D721Med (cell line): ENCODE data around the gene TRIM62.

Experiments used
- DNase-seq: peaks from one replicate; pipeline ENCODE4 v3.0.0; 2011; ENCODE audit warnings: low spot score; ENCODE audit not compliant: insufficient read length
- FAIRE-seq: peaks from 2 replicates; lab custom pipeline; 2011; peaks lifted over from hg19 to GRCh38; lab: Jason Lieb, UNC
- TF ChIP-seq, protein P1 (sequence below): IDR thresholded peaks from 2 replicates; pipeline ENCODE4 v1.5.1; 2012; ENCODE audit warnings: mild to moderate bottlenecking, control low read depth; ENCODE audit not compliant: insufficient read depth; ENCODE audit errors: missing control alignments

The TRIM62 gene

DNA sequence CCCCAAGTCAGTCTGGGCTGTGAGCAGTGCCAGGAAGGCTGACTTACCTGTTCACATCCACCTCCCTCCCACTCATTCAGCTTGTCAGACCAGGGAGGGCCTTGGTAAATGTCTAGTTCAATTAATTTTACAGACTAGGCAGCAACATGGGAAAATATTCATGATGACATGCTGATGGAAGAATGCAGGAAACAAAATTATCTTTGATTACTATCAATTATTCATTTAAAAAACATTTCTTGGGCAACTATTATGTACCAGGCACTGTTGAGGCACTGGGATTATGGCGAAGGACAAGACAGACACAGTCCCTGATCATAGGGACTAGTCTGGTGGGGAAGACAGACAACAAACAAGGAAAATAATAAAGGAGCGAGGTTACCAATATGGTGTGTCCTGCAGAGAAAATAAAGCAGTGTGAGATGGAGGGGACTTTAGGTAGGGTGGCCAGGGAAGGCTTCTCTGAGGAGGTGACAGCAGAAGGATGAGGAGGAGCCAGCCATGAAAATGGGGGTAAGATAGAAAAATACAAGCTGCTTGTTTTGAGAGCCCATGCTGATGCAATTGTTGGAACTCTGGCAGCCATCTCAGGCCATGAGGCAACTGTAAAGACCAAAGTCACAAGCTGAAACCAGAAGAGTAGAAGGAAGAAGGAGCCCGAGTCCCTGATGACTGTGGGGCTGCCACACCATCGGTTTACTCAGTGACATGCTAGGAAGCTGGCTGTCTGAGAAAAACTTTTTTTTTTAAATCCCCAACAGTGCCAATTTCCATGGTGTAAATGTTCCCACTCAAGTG is 14.0 kb downstream of the TRIM62 start:
- FAIRE-seq (no peak), DNase-seq (no peak)
- TF ChIP-seq, protein P1, sequence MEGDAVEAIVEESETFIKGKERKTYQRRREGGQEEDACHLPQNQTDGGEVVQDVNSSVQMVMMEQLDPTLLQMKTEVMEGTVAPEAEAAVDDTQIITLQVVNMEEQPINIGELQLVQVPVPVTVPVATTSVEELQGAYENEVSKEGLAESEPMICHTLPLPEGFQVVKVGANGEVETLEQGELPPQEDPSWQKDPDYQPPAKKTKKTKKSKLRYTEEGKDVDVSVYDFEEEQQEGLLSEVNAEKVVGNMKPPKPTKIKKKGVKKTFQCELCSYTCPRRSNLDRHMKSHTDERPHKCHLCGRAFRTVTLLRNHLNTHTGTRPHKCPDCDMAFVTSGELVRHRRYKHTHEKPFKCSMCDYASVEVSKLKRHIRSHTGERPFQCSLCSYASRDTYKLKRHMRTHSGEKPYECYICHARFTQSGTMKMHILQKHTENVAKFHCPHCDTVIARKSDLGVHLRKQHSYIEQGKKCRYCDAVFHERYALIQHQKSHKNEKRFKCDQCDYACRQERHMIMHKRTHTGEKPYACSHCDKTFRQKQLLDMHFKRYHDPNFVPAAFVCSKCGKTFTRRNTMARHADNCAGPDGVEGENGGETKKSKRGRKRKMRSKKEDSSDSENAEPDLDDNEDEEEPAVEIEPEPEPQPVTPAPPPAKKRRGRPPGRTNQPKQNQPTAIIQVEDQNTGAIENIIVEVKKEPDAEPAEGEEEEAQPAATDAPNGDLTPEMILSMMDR, result no peak

DNA sequence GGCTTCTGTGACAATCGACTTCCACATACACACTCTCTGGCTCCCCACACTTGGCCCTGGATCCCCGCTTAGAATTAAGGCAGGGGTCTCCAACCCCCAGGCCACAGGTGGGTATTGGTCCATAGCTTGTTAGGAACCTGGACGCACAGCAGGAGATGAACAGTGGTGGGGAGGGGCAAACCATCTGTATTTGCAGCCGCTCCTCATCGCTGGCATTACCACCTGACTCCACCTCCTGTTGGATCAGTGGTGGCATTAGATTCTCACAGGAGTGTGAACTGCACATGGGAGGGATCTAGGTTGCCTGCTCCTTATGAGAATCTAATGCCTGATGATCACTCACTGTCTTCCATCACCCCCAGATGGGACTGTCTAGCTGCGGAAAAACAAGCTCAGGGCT is 16.0 kb downstream of the TRIM62 start:
- TF ChIP-seq, protein P1, result no peak
- DNase-seq (no peak), FAIRE-seq (no peak)

DNA sequence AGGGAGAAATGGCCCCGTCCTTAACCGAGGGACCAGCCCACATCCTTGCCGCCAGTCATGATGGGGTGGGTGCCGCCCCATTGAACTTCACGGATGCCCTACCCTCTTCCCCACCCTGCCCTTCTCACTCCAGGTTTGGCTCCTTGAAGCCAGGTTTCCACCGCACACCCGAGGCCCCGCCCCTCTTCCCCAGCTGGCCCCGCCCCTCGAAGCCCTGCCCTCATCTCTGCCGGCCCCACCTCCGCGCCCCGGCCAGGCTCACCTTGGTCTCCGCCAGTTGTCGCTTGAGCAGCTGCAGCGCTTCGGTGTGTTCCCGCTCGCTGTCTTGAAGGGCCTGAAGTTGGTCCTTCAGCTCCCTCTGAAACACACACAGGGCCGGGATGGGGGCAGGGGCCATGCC is 16.6 kb downstream of the TRIM62 start:
- TF ChIP-seq, protein P1, result no peak
- no peak for DNase-seq

DNA sequence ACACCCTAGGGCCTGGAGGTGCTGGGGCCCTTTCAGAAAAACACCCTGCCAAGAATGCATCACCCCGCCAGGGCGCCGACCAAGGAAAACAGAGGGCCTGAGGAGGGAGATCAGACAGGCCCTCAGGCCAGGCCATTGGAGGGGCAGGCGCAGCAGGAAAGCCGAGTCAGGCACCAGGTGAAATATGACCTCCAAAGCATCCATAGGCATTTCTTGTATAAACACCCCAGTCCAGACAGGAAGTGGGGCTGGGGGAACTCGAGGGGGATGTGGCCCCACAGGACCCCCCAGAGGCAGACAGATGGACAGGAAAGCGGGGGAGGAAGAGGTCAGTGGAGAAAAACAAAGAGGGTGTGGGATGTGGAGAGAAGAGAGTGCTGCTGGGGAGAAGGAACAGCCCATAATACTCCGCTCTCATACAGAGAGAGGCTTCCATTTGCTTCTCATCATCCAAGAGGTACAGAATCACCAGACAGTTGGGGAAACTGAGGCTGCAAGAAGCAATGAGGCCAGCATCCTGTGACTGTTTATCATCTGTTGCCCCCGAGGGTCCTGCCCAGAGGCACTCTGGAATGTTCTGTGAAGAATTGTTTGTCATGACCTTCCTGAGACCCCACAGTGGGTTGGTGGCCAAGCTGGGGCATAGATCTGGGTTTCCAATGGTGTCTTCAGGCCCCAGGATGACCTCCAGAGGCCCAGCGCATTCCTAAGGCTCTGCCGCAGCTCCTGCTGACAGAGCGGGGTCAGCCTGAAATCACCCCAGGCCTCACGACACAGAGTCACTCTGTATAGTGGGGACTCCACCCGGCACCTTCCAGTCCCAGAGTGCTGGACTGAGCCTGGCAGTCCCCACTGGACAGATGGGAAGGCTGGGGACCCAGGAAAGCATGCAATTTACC is 18.0 kb downstream of the TRIM62 start:
- no peak for FAIRE-seq
- DNase-seq, result no peak
- TF ChIP-seq, protein P1, result no peak

More for the DNA sequence above, 16.6 kb downstream of the TRIM62 start:
- no peak for FAIRE-seq

DNA sequence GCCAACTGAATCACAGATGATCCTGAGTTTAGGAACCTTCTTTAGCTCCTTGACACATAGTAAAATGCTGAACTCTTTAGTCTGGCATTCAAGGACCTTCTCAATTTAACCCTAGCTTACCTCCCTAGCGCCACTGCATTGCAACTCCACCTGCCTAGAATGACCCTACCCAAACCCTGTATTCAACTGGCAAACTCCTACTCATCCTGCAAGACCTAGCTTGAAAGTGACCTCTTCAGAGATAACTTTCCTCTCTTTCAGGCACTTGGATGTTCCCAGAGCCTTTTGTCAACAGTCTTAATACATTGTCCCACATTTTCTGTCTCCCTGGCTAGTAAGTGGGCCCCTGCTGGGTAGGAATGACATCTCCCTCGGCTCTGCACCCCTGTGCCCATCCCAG is 19.7 kb downstream of the TRIM62 start:
- FAIRE-seq (no peak), DNase-seq (no peak)
- TF ChIP-seq, protein P1, result no peak

DNA sequence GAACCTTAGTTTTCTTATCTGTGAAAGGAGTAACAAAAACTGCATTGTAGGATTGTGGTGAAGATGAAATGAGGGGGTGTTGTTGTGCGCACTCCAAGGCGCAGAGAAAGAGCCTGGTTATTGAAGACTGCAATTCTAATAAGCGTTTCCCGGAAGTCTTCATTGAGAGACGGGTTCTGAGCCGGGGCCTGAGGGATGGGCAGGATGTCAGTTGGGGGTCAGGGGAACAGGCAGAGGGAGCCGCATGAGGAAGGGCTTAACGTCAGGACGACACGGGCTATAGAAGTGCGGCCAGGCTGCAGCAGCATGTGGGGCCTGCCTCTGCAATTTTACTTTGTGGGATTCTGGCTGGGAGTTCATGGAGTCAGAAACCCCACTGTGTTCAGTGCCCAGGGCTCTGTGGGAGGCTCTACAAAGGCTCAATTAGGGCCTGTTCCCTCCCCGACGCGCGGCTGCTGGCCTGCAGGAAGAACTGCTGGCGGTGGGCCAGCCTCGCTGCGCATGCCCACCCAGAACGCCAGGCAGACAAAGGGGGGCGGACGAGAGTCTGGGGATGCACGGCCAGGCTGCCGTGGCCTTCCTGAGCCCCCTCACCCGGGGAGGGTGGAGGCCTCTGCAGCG is 20.7 kb downstream of the TRIM62 start:
- no peak for FAIRE-seq

More for the DNA sequence above, 20.7 kb downstream of the TRIM62 start:
- TF ChIP-seq, protein P1, result no peak
- no peak for DNase-seq
